Lower lobe of right lung (tissue), 2 donors: ENCODE results near the gene CTSD. TPM values are rescaled to one million over a fixed set of nuclear protein-coding genes. Genes with fewer than 3 reads are reported as not detected.

Experiments
- ATAC-seq, 2 donors: fragments of 200-7000 bp; cut with Tn5 transposase; one replicate each; pipeline ENCODE4 v1.9.1; 2020 to 2022; ENCODE audit warnings: mild to moderate bottlenecking in 2 of 2, moderate library complexity in 2 of 2
- DNase-seq: peaks from one replicate; pipeline ENCODE4 v3.0.0-alpha.2; 2020
- H3K27ac ChIP-seq: fragments of 200-600 bp; one replicate; pipeline ENCODE4 v1.8.0; 2022
- H3K27me3 ChIP-seq: fragments of 200-600 bp; one replicate; pipeline ENCODE4 v1.8.0; 2022; ENCODE audit warnings: low read depth
- H3K36me3 ChIP-seq: fragments of 200-600 bp; one replicate; pipeline ENCODE4 v1.8.0; 2022; ENCODE audit warnings: mild to moderate bottlenecking
- H3K4me1 ChIP-seq: fragments of 200-600 bp; one replicate; pipeline ENCODE4 v1.8.0; 2022
- H3K4me3 ChIP-seq: fragments of 200-600 bp; one replicate; pipeline ENCODE4 v1.8.0; 2022; ENCODE audit warnings: mild to moderate bottlenecking
- H3K9me3 ChIP-seq: fragments of 200-600 bp; one replicate; pipeline ENCODE4 v1.8.0; 2022
- CTCF ChIP-seq: fragments of 200-600 bp; IDR thresholded peaks from one replicate; pipeline ENCODE4 v1.8.0; 2022; ENCODE audit warnings: antibody characterized with exemption, mild to moderate bottlenecking
- intact Hi-C: fragments of 100-400 bp; cut with DNase I; formaldehyde crosslinking; loops from one replicate; pipeline ENCODE4 v1.11.0; 2022
- total RNA-seq: library from RNA; stranded (reverse); fragmentation: NEBNext Ultra II Directional; extraction: Animal tissue kit (Norgen Biotek cat#: 25700); gene quantifications from one replicate; pipeline ENCODE4 v1.2.1, GENCODE V29; 2021
- donor health status: DM: no; HTN: yes; CAD: no; lungs with severe emphysema.

Gene CTSD
- total RNA-seq, 1 donor from 2014 or later, result 2,919 TPM

GRCh38 chr11:1765871-1766718, 2.4 kb upstream of the CTSD start:
- ATAC-seq, result no peak
- Histone ChIP-seq H3K9me3 (no peaks in the 10 kb centered on the region), H3K4me1 (peaks cover 33% of the 10 kb centered on the region), H3K27ac (no peak overlapping the region), H3K36me3 (peaks cover 6% of the 10 kb centered on the region), H3K4me3 (no peak overlapping the region), H3K27me3 (no peaks in the 10 kb centered on the region)
- intact Hi-C loops, result no loop called here
- TF ChIP-seq CTCF, result no peak
- no peak for DNase-seq

GRCh38 chr11:1763336-1763795, 361 bp downstream of the CTSD start:
- no peak for DNase-seq
- TF ChIP-seq CTCF, result no peak
- Histone ChIP-seq H3K4me3 (peak overlapping the region; percentile 100), H3K9me3 (no peaks in the 10 kb centered on the region), H3K27ac (peak overlapping the region; percentile 95), H3K27me3 (no peaks in the 10 kb centered on the region), H3K36me3 (peaks cover 33% of the 10 kb centered on the region), H3K4me1 (peaks cover 53% of the 10 kb centered on the region)
- intact Hi-C loops, result no loop called here
- ATAC-seq, result peak; percentile 23 to 29

GRCh38 chr11:1762537-1763302, 1.0 kb downstream of the CTSD start:
- Histone ChIP-seq H3K36me3 (peaks cover 39% of the 10 kb centered on the region), H3K4me3 (peak overlapping the region; percentile 100), H3K27ac (peak overlapping the region; percentile 95), H3K27me3 (no peaks in the 10 kb centered on the region), H3K9me3 (no peaks in the 10 kb centered on the region), H3K4me1 (peaks cover 59% of the 10 kb centered on the region)
- peak; percentile 73 for DNase-seq
- no peak for TF ChIP-seq CTCF
- intact Hi-C loops, result no loop called here
- ATAC-seq, result peak; percentile 27 to 34

- intact Hi-C loops, result no loop called here
- Histone ChIP-seq H3K27ac (peak overlapping the region; percentile 95), H3K4me3 (peak overlapping the region; percentile 100), H3K27me3 (no peaks in the 10 kb centered on the region), H3K4me1 (peaks cover 67% of the 10 kb centered on the region), H3K9me3 (no peaks in the 10 kb centered on the region), H3K36me3 (peaks cover 47% of the 10 kb centered on the region)
- DNase-seq, result peak; percentile 48
- no peak for TF ChIP-seq CTCF
- no peak for ATAC-seq
These were observed 1.7 kb downstream of the CTSD start for GRCh38 chr11:1761857-1762536.

GRCh38 chr11:1761110-1761856, 2.4 kb downstream of the CTSD start:
- H3K36me3 ChIP-seq, result peaks cover 54% of the 10 kb centered on the region
- H3K4me3 ChIP-seq, result peak overlapping the region; percentile 100
- no peak for TF ChIP-seq CTCF
- H3K27ac ChIP-seq, result peak overlapping the region; percentile 95
- ATAC-seq (no peak), DNase-seq (peak; percentile 52)
- no peaks in the 10 kb centered on the region for H3K9me3 ChIP-seq
- H3K4me1 ChIP-seq, result peaks cover 74% of the 10 kb centered on the region
- H3K27me3 ChIP-seq, result no peaks in the 10 kb centered on the region
- intact Hi-C loops, result no loop called here
